ENCODE results near the gene ZNF628.

ZNF628 gene

GRCh38 chr19:55497763-55498162 lies 21.3 kb downstream of the ZNF628 start:
- no peak for DNase-seq

GRCh38 chr19:55498246-55498840 lies 21.9 kb downstream of the ZNF628 start:
- DNase-seq, result no peak

GRCh38 chr19:55500368-55500952 lies 24.0 kb downstream of the ZNF628 start:
- no peak for DNase-seq

GRCh38 chr19:55502197-55502952 lies 26.0 kb downstream of the ZNF628 start:
- DNase-seq, result no peak

- DNase-seq, result no peak
Measured at GRCh38 chr19:55503157-55503501, 26.7 kb downstream of the ZNF628 start.

- peak; percentile 87 for DNase-seq
Measured at GRCh38 chr19:55503502-55504251, 27.3 kb downstream of the ZNF628 start.

- DNase-seq, result no peak
Measured at GRCh38 chr19:55504252-55504603, 27.8 kb downstream of the ZNF628 start.

- no peak for DNase-seq
Measured at GRCh38 chr19:55504981-55505380, 28.6 kb downstream of the ZNF628 start.

- DNase-seq, result no peak
Measured at GRCh38 chr19:55508120-55508519, 31.7 kb downstream of the ZNF628 start.

GRCh38 chr19:55516878-55517620 lies 40.6 kb downstream of the ZNF628 start:
- peak; percentile 79 for DNase-seq

GRCh38 chr19:55519451-55520311 lies 43.3 kb downstream of the ZNF628 start:
- no peak for DNase-seq

- DNase-seq, result no peak
Measured at GRCh38 chr19:55520691-55521292, 44.4 kb downstream of the ZNF628 start.

GRCh38 chr19:55525289-55526101 lies 49.1 kb downstream of the ZNF628 start:
- no peak for DNase-seq

GRCh38 chr19:55526216-55527196 lies 50.1 kb downstream of the ZNF628 start:
- no peak for DNase-seq

GRCh38 chr19:55527197-55528029 lies 51.0 kb downstream of the ZNF628 start:
- DNase-seq, result no peak

- DNase-seq, result no peak
Measured at GRCh38 chr19:55528030-55528803, 51.8 kb downstream of the ZNF628 start.

GRCh38 chr19:55529636-55530234 lies 53.3 kb downstream of the ZNF628 start:
- DNase-seq, result no peak

Data from activated effector memory CD4-positive, alpha-beta T cell treated with Interleukin-2 at 50 U/mL for 16 hours (primary cell).